ENCODE results near the gene B4GALT3. TPM values are rescaled to one million over a fixed set of nuclear protein-coding genes. Genes with fewer than 3 reads are reported as not detected.

The B4GALT3 gene
- total and polyA plus RNA-seq, 2 of the 4 experiments (the other 2 are of a cell fraction): 19.9 to 36.0 TPM

- TF ChIP-seq CTCF (conservative IDR thresholded peaks at IDR 0.05; ENCODE audit: low read depth, low read length): 0 out of 2 replicates have a peak, but pooled peaks have one; percentile 16
Measured at GRCh38 chr1:161159087-161159912, 18.0 kb downstream of the B4GALT3 start, which contains the start of gene USP21 (continued).

Data from IMR-90 (cell line).